ENCODE measurements around the gene GRIK4.

GRIK4 gene

GRCh38 chr11:120539667-120540369, 28.3 kb downstream of the GRIK4 start:
- H3K4me3 ChIP-seq (ENCODE audit: low read depth, low read length) = no peak overlapping the region
- TF ChIP-seq CTCF (IDR thresholded peaks at IDR 0.05; ENCODE audit: insufficient read depth, low read depth, low read length, missing control alignments) = no peak
- no peak for DNase-seq (ENCODE audit: low read depth)

GRCh38 chr11:120540744-120541465, 29.4 kb downstream of the GRIK4 start:
- TF ChIP-seq CTCF (IDR thresholded peaks at IDR 0.05; ENCODE audit: insufficient read depth, low read depth, low read length, missing control alignments) = no peak
- DNase-seq (ENCODE audit: low read depth) = no peak
- no peak overlapping the region for H3K4me3 ChIP-seq (ENCODE audit: low read depth, low read length)

- no peak for DNase-seq (ENCODE audit: low read depth)
- no peak for TF ChIP-seq CTCF (IDR thresholded peaks at IDR 0.05; ENCODE audit: insufficient read depth, low read depth, low read length, missing control alignments)
Observed at GRCh38 chr11:120543521-120544215, 32.1 kb downstream of the GRIK4 start.

GRCh38 chr11:120545813-120546212, 34.3 kb downstream of the GRIK4 start:
- TF ChIP-seq CTCF (IDR thresholded peaks at IDR 0.05; ENCODE audit: insufficient read depth, low read depth, low read length, missing control alignments) = no peak
- no peak overlapping the region for H3K4me3 ChIP-seq (ENCODE audit: low read depth, low read length)
- DNase-seq (ENCODE audit: low read depth) = no peak

More at GRCh38 chr11:120543521-120544215, 32.1 kb downstream of the GRIK4 start:
- no peak overlapping the region for H3K4me3 ChIP-seq (ENCODE audit: low read depth, low read length)

- no peak for DNase-seq (ENCODE audit: low read depth)
Observed at GRCh38 chr11:120546312-120547205, 35.0 kb downstream of the GRIK4 start.

More at GRCh38 chr11:120546312-120547205, 35.0 kb downstream of the GRIK4 start:
- TF ChIP-seq CTCF (IDR thresholded peaks at IDR 0.05; ENCODE audit: insufficient read depth, low read depth, low read length, missing control alignments) = no peak
- no peak overlapping the region for H3K4me3 ChIP-seq (ENCODE audit: low read depth, low read length)

Measured in GM12865 (cell line).